GM23338 (cell line): ENCODE results near the gene PLIN5. TPM values are rescaled to one million over a fixed set of nuclear protein-coding genes. Genes with fewer than 3 reads are reported as not detected.
"Not testable (repeated sequence)": the region's sequence is repeated elsewhere in the genome, so short reads cannot be mapped to it uniquely, and the experiment has no call there.

Source experiments
- ATAC-seq: fragments of 200-7000 bp; cut with Tn5 transposase; 3 replicates; pipeline ENCODE4 v1.9.1; 2020
- DNase-seq: peaks from one replicate; pipeline ENCODE4 v3.0.0-alpha.2; 2015; ENCODE audit warnings: low spot score
- H2AFZ ChIP-seq: fragments of 200-600 bp; sonication (generic); 2 replicates; pipeline ENCODE4 v1.8.0; 2016; ENCODE audit warnings: antibody characterized with exemption, mild to moderate bottlenecking, moderate library complexity
- H3F3A ChIP-seq: fragments of 200-600 bp; sonication (generic); replicated peaks from 2 replicates; pipeline ENCODE4 v1.8.0; 2017; ENCODE audit warnings: antibody characterized with exemption, mixed run types, low read depth
- H3K27ac ChIP-seq: fragments of 200-600 bp; sonication (generic); 2 replicates; pipeline ENCODE4 v1.6.1; 2016; ENCODE audit warnings: low read depth
- H3K27me3 ChIP-seq: fragments of 200-600 bp; sonication (generic); 2 replicates; pipeline ENCODE4 v1.8.0; 2016; ENCODE audit warnings: mild to moderate bottlenecking, mixed run types, moderate library complexity; ENCODE audit not compliant: insufficient read depth
- H3K36me3 ChIP-seq: fragments of 200-600 bp; sonication (generic); 2 replicates; pipeline ENCODE4 v1.8.0; 2016; ENCODE audit warnings: mild to moderate bottlenecking; ENCODE audit not compliant: insufficient read depth
- H3K4me1 ChIP-seq: fragments of 200-600 bp; sonication (generic); 2 replicates; pipeline ENCODE4 v1.8.0; 2016; ENCODE audit warnings: mild to moderate bottlenecking, moderate library complexity; ENCODE audit not compliant: insufficient read depth
- H3K4me2 ChIP-seq: fragments of 200-600 bp; sonication (generic); 2 replicates; pipeline ENCODE4 v1.7.1; 2017; ENCODE audit warnings: mixed run types
- H3K4me3 ChIP-seq: fragments of 200-600 bp; sonication (generic); 2 replicates; pipeline ENCODE4 v1.6.1; 2016; ENCODE audit warnings: mixed run types
- H3K79me2 ChIP-seq: fragments of 200-600 bp; sonication (generic); replicated peaks from 2 replicates; pipeline ENCODE4 v1.8.0; 2017; ENCODE audit warnings: mild to moderate bottlenecking; ENCODE audit not compliant: insufficient read depth
- H3K9me2 ChIP-seq: fragments of 200-600 bp; sonication (generic); 2 replicates; pipeline ENCODE4 v1.8.0; 2017; ENCODE audit not compliant: insufficient read depth
- H4K20me1 ChIP-seq: fragments of 200-600 bp; sonication (generic); replicated peaks from 2 replicates; pipeline ENCODE4 v1.8.0; 2017; ENCODE audit warnings: mild to moderate bottlenecking; ENCODE audit not compliant: insufficient read depth
- H3K27ac Mint-ChIP-seq: 2 replicates; pipeline ENCODE4 v1.8.0; 2020; ENCODE audit warnings: inconsistent platforms, mild to moderate bottlenecking, moderate library complexity, mixed read lengths
- H3K27me3 Mint-ChIP-seq: 3 replicates; pipeline ENCODE4 v1.8.0; 2022; ENCODE audit warnings: low read depth, mild to moderate bottlenecking, moderate library complexity, mixed read lengths, inconsistent platforms; ENCODE audit not compliant: insufficient read depth, poor library complexity
- H3K36me3 Mint-ChIP-seq: 3 replicates; pipeline ENCODE4 v1.8.0; 2021; ENCODE audit warnings: low read depth, mild to moderate bottlenecking, inconsistent platforms, moderate library complexity, mixed read lengths
- H3K4me1 Mint-ChIP-seq: 3 replicates; pipeline ENCODE4 v1.8.0; 2020; ENCODE audit warnings: mild to moderate bottlenecking, inconsistent platforms, mixed read lengths
- H3K4me3 Mint-ChIP-seq: 3 replicates; pipeline ENCODE4 v1.8.0; 2021; ENCODE audit warnings: moderate library complexity, mild to moderate bottlenecking, inconsistent platforms, mixed read lengths
- H3K9me3 Mint-ChIP-seq: 3 replicates; pipeline ENCODE4 v1.8.0; 2020; ENCODE audit warnings: moderate library complexity, mild to moderate bottlenecking, inconsistent platforms, mixed read lengths
- CREB1 ChIP-seq: fragments of 250-450 bp; sonication (Bioruptor Pico); IDR thresholded peaks from 2 replicates; pipeline ENCODE4 v1.5.0; 2020; ENCODE audit warnings: low read depth, mild to moderate bottlenecking, moderate library complexity
- STAT1 ChIP-seq: IDR thresholded peaks from one replicate; pipeline ENCODE4 v1.6.1; 2016; ENCODE audit warnings: antibody characterized with exemption; ENCODE audit not compliant: unreplicated experiment
- ZNF114 ChIP-seq: fragments of 250-450 bp; sonication (Bioruptor Pico); IDR thresholded peaks from 2 replicates; pipeline ENCODE4 v1.5.0; 2020; ENCODE audit warnings: mild to moderate bottlenecking, moderate library complexity
- ZNF331 ChIP-seq: fragments of 250-450 bp; sonication (Bioruptor Pico); IDR thresholded peaks from 2 replicates; pipeline ENCODE4 v1.5.0; 2020; ENCODE audit warnings: low read depth, mild to moderate bottlenecking, moderate library complexity
- polyA plus RNA-seq: library from polyadenylated mRNA; unstranded; fragments of >200 nt; fragmentation: Nextera tagmentation; extraction: Ambion mirVana; gene quantifications from 2 replicates; pipeline ENCODE4 v1.2.1, GENCODE V29; 2016
- total RNA-seq: library from RNA; depleted of rRNA; stranded (reverse); fragments of >200 nt; shearing (Covaris generic); gene quantifications from 2 replicates; pipeline ENCODE4 v1.2.3, GENCODE V29; 2014

Gene PLIN5
- total and polyA plus RNA-seq, 2 experiments from 2014 or later, result 1.9 to 3.5 TPM

DNA sequence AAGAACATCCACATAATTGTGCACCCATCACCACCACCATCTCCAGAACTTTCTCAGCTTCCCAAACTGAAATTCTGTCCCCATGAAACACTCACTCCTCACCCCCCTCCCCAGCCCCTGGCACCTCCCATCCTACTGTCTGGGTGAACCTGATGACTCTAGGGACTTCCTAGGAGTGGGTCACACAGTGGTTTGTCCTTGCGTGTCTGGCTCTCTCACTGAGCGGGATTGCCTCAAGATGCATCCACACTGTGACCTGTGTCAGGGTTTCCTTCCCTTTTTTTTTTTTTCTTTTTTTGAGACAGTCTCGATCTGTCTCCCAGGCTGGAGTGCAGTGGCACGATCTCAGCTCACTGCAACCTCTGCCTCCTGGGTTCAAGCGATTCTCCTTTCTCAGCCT lies 28.5 kb upstream of the PLIN5 start:
- not testable (repeated sequence) for H3K27ac ChIP-seq, H3K4me2 ChIP-seq, ATAC-seq, H3K4me1 ChIP-seq, H3K4me3 ChIP-seq, H3K4me3 Mint-ChIP-seq, H3K36me3 ChIP-seq, H3K27ac Mint-ChIP-seq, H3K27me3 Mint-ChIP-seq, H3K4me1 Mint-ChIP-seq, H3K79me2 ChIP-seq, H3K9me2 ChIP-seq, H3K9me3 Mint-ChIP-seq, H3K36me3 Mint-ChIP-seq, DNase-seq, H3F3A ChIP-seq, H3K27me3 ChIP-seq, H2AFZ ChIP-seq
- H4K20me1 ChIP-seq, result peaks cover 12% of the 10 kb centered on the region

DNA sequence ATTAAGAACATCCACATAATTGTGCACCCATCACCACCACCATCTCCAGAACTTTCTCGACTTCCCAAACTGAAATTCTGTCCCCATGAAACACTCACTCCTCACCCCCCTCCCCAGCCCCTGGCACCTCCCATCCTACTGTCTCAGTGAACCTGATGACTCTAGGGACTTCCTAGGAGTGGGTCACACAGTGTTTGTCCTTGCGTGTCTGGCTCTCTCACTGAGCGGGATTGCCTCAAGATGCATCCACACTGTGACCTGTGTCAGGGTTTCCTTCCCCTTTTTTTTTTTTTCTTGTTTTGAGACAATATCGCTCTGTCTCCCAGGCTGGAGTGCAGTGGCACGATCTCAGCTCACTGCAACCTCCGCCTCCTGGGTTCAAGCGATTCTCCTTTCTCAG lies 27.1 kb upstream of the PLIN5 start:
- H3K4me1 Mint-ChIP-seq, H3K4me3 ChIP-seq, ATAC-seq, DNase-seq, H3K4me2 ChIP-seq, H3K36me3 ChIP-seq, H3K9me3 Mint-ChIP-seq, H3K79me2 ChIP-seq, H3K36me3 Mint-ChIP-seq, H3K9me2 ChIP-seq, H3K4me3 Mint-ChIP-seq, H3F3A ChIP-seq, H3K27me3 ChIP-seq, H3K4me1 ChIP-seq, H2AFZ ChIP-seq, H3K27ac Mint-ChIP-seq, H3K27ac ChIP-seq: not testable (repeated sequence)
- H4K20me1 ChIP-seq, result peaks cover 14% of the 10 kb centered on the region
- peaks cover 14% of the 10 kb centered on the region for H3K27me3 Mint-ChIP-seq

DNA sequence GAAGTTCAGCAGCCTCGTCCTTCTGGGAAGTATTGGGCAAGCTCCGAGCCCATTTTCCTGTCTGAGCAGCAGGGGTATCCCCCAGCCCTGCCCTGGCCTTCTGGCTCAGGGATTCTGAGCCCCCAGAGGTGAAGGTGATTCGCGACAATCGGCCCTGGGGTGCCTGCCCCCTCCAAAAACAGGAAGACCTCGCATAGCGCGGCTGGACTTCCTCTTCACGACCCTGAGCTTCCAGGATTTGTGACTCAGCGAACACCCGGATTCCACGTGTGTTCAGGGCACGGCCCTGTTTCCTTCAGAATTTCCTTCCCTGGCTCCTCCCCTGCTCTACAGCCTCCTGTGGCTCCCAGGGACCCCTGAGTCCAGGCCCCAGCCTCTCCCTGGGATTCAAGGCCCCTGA lies 24.5 kb upstream of the PLIN5 start, which contains the start of gene SEMA6B:
Gene SEMA6B, minus strand, starts transcription at position 116 of the 400 bp plus-strand sequence. CDS start 1,227 bp downstream, outside the sequence.
- no peak within 1 kb of the TSS for H3K4me3 Mint-ChIP-seq
- no peaks in the 10 kb centered on the region; the same call in 1 of the 2 replicates for H3K4me1 ChIP-seq
- H3K36me3 Mint-ChIP-seq, result peaks cover 9% of the 10 kb centered on the region
- TF ChIP-seq ZNF331 (CRISPR knock-in tag), result no peak
- TF ChIP-seq STAT1, result no peak
- TF ChIP-seq CREB1 (CRISPR knock-in tag), result no peak
- TF ChIP-seq ZNF114 (CRISPR knock-in tag), result no peak
- peaks cover 9% of the 10 kb centered on the region; the same call in 1 of the 2 replicates for H3F3A ChIP-seq
- no peak within 1 kb of the TSS for H3K27ac ChIP-seq
- no peak within 1 kb of the TSS for H3K4me2 ChIP-seq
- H3K9me2 ChIP-seq, result no peaks in the 10 kb centered on the region
- H4K20me1 ChIP-seq, result peaks cover 13% of the 10 kb centered on the region; the same call in 1 of the 2 replicates
- peaks cover 16% of the 10 kb centered on the region for H3K27me3 Mint-ChIP-seq
- no peak within 1 kb of the TSS for H2AFZ ChIP-seq
- H3K4me1 Mint-ChIP-seq, result peaks cover 7% of the 10 kb centered on the region; the same call in 2 of the 3 replicates
- H3K9me3 Mint-ChIP-seq, result no peaks in the 10 kb centered on the region
- no peak within 1 kb of the TSS for H3K4me3 ChIP-seq
- H3K27me3 ChIP-seq, result no peaks in the 10 kb centered on the region
- H3K36me3 ChIP-seq, result no peaks in the 10 kb centered on the region
- H3K27ac Mint-ChIP-seq, result no peak within 1 kb of the TSS
- no peak for ATAC-seq
- H3K79me2 ChIP-seq, result no peaks in the 10 kb centered on the region
- no peak for DNase-seq
